HG03095 (cell line): ENCODE data around the gene SERPINA6.
"Not testable (repeated sequence)": the region's sequence is repeated elsewhere in the genome, so short reads cannot be mapped to it uniquely, and the experiment has no call there.

Experiments used
- ATAC-seq: cut with Tn5 transposase; IDR thresholded peaks from one replicate; pipeline ENCODE4 v1.9.1; 2021; ENCODE audit warnings: moderate library complexity; ENCODE audit not compliant: unreplicated experiment

The SERPINA6 gene

GRCh38 chr14:94329857-94330256, 6.7 kb upstream of the SERPINA6 start:
- no peak for ATAC-seq

DNA sequence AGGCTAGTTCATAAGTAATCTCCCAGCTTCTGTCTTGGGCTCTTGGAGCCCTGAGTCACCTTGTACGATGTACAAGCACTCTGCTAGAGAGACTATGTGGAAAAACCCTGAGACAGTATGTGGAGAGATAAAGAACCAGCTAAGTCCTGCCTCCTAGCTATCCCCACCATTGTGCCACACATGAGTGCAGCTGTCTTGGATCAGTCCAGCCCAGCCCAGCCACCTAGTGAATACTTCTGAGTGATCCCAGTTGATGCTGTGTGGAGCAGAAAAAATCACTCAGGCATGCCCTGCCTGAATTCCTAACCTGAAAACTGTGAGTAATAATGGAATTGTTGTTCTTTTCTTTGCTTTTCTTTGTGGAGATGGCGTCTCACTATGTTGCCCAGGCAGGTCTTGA, 5.1 kb upstream of the SERPINA6 start:
- no peak for ATAC-seq

DNA sequence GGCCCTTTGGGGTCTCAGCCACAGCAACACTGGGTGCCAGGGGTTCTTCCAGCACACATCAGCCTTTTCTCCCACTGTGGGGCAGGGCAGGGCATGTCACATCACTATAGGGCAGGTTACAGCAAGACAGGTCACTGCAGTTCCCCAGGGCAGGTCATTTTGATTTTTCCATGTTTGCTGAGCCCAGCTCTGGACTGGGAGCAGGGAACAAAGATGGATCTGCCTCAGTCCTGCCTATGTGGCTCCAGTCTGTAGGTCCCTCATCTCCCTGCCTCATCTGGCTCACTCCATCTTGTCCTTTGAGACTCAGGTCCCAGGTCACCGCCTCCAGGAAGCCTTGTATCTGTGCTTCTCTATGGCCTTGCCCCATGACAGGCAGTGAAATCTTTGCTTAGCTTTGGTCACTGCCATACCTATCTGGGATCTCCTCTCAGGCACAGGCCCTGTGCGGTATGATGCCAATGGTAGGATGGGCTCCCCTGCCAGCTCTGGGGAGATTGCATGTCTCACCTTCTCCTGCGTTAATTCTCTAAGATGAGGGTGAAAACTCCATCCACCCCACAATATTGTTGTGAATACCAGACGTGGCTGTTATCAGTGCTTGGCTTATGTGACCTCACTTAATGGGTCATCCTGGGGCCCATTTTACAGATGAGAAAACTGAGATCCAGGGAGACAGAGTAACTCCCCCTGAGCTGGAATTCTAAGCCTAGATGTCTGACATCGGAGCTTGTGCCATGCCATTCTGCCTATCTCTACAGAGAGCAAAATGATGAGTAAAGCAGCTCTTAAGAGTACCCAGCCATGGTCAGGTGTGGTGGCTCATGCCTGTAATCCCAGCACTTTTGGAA, 1.5 kb downstream of the SERPINA6 start:
- no peak for ATAC-seq

- ATAC-seq, result no peak
These were observed 2.9 kb downstream of the SERPINA6 start for GRCh38 chr14:94320243-94320642.

- ATAC-seq, result no peak
These were observed 5.9 kb downstream of the SERPINA6 start for GRCh38 chr14:94317259-94317658.

DNA sequence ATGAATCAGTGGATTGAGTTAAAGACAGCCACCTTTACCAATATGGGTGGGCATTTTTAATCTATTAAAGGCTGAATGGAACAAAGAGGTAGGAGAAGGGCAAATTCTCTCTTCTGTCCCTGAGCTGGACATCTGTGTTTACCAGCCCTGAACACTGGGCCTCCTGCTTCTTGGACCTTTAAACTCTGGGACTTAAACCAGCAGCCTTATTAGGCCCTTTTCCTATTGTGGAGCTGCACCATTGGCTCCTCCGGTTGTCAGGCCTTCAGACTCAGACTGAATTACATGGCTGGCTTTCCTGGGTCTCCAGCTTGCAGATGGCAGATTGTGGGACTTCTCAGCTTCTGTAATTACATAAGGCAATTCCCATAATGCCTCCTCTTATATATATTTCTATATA, 6.4 kb downstream of the SERPINA6 start:
- no peak for ATAC-seq

DNA sequence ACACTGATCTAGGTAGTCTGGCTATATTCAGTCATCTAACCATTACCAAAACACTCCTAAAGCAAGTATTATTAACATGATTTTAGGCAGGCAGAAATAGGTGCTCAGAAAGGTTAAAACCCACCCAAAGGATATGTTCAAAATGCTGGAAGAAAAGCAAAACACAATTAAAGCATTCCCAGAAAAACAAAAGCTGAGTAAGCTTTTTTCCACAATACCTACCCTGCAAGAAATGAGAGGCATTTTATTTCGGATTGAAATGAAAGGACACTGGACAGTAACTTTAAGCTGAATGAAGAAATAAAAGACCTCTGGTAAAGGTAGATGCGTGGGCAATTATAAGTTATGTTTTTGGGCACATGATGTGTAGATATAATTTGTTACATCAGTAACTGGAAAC, 8.2 kb downstream of the SERPINA6 start:
- ATAC-seq, result no peak

DNA sequence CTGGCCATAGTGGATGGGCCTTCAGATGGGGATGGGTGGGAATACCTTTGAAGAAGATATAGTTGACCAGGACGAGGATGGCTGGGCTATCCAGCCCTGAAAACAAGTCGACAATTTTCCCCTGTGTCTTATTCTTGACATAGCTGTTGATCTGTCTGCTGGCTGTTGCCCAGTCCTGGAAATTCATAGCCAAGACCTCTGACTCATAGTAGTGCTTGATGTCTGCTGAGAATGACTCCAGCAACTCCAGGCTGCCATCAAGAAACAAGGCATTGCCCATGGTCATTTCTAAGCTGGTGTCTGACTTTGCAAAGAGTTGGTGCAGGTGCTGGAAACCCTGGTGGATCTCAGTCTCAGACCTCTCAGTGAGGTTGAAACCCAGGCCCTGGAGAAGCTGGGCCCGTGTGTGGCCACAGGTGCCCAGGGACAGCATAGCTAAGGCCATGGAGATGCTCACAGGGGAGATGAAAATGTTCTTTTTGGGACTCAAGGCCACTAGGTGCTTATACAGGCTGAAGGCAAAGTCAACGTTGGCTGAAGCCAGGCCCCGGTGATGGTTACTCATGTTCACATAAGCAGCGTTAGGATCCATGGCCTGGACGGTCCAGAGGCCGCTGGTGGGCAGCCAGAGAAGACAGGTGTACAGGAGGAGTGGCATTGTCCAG, 9.0 kb downstream of the SERPINA6 start:
- ATAC-seq, result no peak

- ATAC-seq, result no peak
These were observed 10.5 kb downstream of the SERPINA6 start for GRCh38 chr14:94312481-94313246.

DNA sequence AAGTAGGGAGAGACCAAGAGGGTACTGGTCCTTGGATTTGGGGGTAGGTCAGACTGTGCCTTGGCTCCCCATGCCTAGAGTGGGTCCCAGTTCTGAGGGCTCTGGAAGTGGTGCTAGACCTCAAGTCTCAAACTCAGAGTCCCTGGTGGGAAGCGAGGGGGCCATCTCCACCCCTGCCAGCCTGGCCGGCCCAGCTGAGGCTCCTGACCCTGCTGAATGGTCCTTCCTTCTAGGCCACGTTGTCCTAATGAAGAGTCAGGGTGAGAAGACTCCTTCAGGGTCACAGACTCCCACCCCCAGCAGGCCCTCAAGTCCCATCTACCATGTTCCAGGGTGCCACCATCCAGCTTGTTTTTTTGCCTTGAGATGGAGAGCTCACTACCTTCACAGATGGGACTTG, 12.9 kb downstream of the SERPINA6 start:
- no peak for ATAC-seq

- no peak for ATAC-seq
These were observed 13.4 kb downstream of the SERPINA6 start for GRCh38 chr14:94309721-94310120.

DNA sequence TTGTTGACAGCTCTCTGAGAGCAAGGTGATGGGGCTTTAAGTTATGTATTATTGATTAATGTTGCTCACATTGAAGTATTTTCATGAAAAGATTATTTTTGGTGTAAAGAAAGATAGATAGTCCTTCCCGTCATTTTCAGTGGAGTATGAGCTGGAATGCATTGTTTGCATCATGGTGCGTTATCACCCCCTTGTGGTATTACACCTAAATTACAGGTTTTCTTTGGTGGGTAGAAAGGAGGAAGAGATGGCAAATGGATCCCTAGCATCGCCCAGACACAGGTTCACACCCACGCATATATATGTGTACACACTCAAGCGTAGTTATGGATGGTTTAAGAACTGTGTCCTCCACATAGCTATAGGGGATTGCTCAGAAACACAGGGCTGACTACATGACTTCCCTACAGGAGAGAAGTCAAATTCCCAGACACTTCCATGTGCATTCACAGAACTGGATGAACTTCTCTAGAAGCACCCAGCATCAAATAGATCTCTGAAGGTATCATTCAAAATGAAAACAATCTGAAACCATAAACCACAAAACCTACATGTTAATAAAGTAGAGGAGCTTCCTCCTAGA, 15.6 kb downstream of the SERPINA6 start:
- ATAC-seq, result no peak

DNA sequence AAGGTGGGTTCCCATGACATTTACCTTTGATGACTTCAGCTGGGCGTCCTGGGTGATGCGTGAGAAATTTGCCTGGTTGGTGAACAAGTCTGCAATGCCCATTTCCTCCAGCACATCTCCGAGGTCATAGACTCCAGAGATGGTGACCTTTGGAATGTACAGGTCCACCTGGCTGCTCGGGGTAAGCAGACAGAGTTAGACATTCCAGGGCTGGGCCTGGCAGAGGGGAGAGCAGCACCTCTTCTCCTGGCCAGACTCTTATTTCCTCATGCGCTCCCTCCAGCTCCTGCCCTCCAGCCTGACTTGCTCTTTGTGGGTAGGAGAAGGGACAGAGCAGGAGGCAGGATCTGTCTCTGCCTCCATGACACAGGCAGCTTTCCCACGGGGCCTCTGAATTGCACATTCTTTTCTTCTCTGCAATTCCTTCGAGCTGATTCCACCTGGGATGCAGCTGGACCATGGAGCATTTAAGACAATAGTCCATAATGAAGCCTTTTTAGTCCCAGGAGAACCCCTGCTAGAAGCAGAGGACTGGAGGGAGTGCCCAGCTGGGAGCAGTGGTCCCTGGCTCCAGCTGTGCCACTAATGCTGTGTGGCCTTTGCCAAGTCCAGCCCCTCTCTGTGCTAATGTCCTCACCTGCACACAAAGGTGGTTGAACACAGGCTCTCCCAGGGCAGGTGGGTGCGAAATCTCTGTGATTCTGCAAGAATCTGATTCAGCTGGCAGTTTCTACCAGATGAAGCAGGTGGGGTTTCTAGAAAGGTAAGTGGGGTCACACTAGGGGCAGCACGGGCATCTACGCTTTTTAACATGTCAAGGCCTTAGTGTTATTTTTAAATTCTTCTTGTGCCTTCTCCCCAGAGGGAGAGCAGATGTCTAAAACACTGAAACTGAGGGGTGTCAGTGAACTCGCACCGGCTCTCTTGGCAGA, 16.8 kb downstream of the SERPINA6 start:
- no peak for ATAC-seq

DNA sequence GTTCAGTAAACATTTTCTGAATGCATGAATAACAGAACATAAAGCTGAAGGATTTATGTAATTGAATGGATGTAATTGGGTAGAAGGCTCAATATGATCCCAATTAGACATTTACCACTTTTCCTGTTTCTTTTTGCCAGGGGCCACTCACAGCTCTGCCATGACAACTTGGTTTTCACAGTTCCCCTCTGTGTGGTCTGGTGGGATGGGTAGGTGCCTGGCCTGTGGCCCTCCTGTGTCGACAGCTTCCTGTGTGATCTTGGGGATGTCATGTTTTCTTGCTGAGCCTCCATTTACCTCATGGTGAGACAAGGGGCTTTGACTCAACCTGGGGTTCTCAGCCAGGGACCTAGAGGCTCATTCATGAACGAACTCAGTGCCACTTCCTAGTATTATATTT, 17.5 kb downstream of the SERPINA6 start:
- no peak for ATAC-seq

GRCh38 chr14:94304243-94304642, 18.9 kb downstream of the SERPINA6 start:
- ATAC-seq, result no peak

DNA sequence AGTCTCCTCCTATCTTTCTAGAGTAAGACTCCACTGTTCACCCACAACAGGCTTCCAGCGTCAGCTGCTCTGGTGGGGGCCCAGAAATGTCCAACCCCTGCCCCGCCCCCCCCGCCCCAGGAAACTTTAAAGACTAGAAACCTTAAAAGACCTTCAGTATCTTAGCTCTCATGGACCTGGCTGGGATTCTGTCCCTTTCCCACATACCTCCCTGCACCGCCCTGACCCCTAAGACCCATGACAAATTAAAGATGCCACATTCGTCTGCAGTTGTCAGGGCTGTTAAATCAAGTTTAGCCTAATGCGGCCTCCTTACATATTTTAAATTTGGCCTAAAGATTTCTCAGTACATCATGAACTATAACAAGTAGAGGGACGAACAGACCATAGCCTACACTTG, 20.0 kb downstream of the SERPINA6 start:
- ATAC-seq, result no peak

DNA sequence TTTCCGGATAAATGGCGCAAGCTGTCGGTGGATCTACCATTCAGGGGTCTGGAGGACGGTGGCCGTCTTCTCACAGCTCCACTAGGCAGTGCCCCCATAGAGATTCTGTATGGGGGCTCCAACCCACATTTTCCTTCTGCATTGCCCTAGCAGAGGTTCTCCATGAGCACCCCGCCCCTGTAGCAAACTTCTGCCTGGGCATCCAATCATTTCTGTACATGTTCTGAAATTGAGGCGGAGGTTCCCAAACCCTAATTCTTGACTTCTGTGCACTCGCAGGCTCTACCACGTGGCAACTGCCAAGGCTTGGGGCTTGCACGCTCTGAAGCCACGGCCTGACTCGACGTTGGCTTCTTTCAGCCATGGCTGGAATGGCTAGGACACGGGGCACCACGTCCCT, 25.0 kb downstream of the SERPINA6 start:
- no peak for ATAC-seq

DNA sequence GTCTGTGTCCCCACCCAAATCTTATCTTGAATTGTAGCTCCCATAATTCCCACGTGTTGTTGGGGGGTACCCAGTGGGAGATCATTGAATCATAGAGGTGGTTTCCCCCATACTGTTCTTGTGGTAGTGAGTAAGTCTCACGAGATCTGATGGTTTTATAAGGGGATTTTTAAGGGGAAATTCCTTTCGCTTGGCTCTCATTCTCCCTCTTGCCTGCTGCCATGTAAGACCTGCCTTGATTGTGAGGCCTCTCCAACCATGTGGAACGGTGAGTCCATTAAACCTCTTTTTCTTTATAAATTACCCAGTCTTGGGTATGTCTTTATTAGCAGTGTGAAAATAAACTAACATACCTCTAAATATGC, 27.0 kb downstream of the SERPINA6 start:
- not testable (repeated sequence) for ATAC-seq

DNA sequence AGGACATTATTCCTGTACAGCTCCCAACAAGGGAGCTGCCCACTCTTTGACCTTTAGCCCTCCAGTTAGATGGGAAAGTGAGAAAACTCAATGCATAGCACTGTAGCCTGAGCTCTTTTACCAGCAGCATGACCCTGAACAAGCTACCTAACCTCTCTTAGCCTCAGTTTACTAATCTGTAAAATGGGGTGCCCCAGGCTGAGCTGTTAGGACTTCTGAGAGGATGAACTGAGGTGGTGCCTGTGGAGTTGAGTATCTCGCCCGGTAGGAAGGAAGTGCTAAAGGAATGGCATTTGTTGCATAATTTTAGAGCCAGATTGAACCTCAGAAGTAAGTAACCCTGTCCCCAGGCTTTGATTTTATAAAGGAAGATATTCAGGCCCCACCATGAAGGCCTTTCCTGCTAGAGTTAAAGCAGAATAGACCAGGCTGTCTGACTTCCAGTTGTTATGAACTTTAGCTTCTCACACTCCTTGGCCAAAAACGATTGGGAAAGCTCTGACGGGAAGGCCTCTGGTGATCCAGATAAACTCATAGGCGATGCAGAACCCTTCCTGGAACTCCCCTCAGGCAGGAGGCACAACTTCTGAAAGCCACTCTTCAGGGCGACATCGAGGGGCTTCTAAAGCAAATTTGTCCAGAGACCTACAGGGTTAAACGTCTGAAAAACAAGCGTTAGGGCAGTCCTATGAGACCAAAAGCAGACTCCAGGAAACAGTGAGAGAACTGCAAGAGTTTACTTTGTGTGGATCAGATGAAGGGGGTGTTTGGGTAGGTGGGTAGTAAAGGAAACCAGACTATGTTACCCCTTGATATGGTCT, 27.6 kb downstream of the SERPINA6 start:
- no peak for ATAC-seq

GRCh38 chr14:94293578-94293924, 29.6 kb downstream of the SERPINA6 start:
- ATAC-seq, result no peak
